Left lung (tissue), 10 donors: ENCODE results near the gene SBK3. TPM values are rescaled to one million over a fixed set of nuclear protein-coding genes. Genes with fewer than 3 reads are reported as not detected.
"Not testable (repeated sequence)": the region's sequence is repeated elsewhere in the genome, so short reads cannot be mapped to it uniquely, and the experiment has no call there.

ENCODE experiments used
- ATAC-seq: fragments of 200-7000 bp; cut with Tn5 transposase; one replicate; pipeline ENCODE4 v1.9.1; 2020; ENCODE audit warnings: moderate library complexity
- DNase-seq, 4 donors: peaks; one replicate each; pipeline ENCODE4 v3.0.0-alpha.2; 2013 to 2020
- H3K27ac ChIP-seq, 2 donors: fragments of 200-600 bp; sonication (generic) in 1 of 2; one replicate each; pipeline versions ENCODE4 v1.5.0 to v1.8.0; 2020 to 2021
- H3K27me3 ChIP-seq, 2 donors: fragments of 200-600 bp; sonication (generic) in 1 of 2; one replicate each; pipeline versions ENCODE4 v1.5.0 to v1.8.0; 2020 to 2021
- H3K36me3 ChIP-seq, 2 donors: fragments of 200-600 bp; sonication (generic) in 1 of 2; one replicate each; pipeline versions ENCODE4 v1.5.0 to v1.8.0; 2020 to 2021
- H3K4me1 ChIP-seq, 2 donors: fragments of 200-600 bp; one replicate each; pipeline ENCODE4 v1.8.0; 2021
- H3K4me3 ChIP-seq, 2 donors: fragments of 200-600 bp; sonication (generic) in 1 of 2; one replicate each; pipeline versions ENCODE4 v1.5.0 to v1.8.0; 2020 to 2021; ENCODE audit warnings: mild to moderate bottlenecking in 1 of 2
- H3K9me3 ChIP-seq, 2 donors: fragments of 200-600 bp; sonication (generic) in 1 of 2; one replicate each; pipeline versions ENCODE4 v1.5.0 to v1.8.0; 2020 to 2021
- intact Hi-C, 2 donors: fragments of 100-400 bp; cut with DNase I; formaldehyde crosslinking; loops; one replicate each; pipeline versions ENCODE4 v1.11.2 to v1.14.2; 2022
- polyA plus RNA-seq, 6 donors: library from polyadenylated mRNA; unstranded; fragments of 120-200 nt; gene quantifications; one replicate each; pipeline ENCODE4 v1.2.1, GENCODE V29; 2013; ENCODE audit not compliant: insufficient read length in 6 of 6
- total RNA-seq, 2 donors: library from RNA; stranded (reverse); fragmentation: NEBNext Ultra II Directional; extraction: Animal tissue kit (Norgen Biotek cat#: 25700); gene quantifications; one replicate each; pipeline ENCODE4 v1.2.1, GENCODE V29; 2021
- TF ChIP-seq, protein P1 (sequence below), 2 donors: fragments of 200-600 bp; sonication (generic) in 1 of 2; IDR thresholded peaks; one replicate each; pipeline versions ENCODE4 v1.5.0 to v1.8.0; 2021; ENCODE audit warnings: antibody characterized with exemption in 2 of 2
- donor health status: DM: no; HTN: yes; CAD: no.
- donor health status: DM: no; HTN: no; CAD: no.

SBK3 gene
- total and polyA plus RNA-seq, 8 donors, result 0.26 to 1.7 (median 0.59) TPM

- Histone ChIP-seq H3K27ac (no peak overlapping the region), H3K4me1 (peaks cover 4 to 12% of the 10 kb centered on the region in 2 donors), H3K27me3 (no peaks in the 10 kb centered on the region), H3K4me3 (no peak overlapping the region), H3K9me3 (no peaks in the 10 kb centered on the region), H3K36me3 (no peaks in the 10 kb centered on the region)
- DNase-seq, result no peak
- ATAC-seq, result no peak
- intact Hi-C loops, result no loop called here
- TF ChIP-seq, protein P1, sequence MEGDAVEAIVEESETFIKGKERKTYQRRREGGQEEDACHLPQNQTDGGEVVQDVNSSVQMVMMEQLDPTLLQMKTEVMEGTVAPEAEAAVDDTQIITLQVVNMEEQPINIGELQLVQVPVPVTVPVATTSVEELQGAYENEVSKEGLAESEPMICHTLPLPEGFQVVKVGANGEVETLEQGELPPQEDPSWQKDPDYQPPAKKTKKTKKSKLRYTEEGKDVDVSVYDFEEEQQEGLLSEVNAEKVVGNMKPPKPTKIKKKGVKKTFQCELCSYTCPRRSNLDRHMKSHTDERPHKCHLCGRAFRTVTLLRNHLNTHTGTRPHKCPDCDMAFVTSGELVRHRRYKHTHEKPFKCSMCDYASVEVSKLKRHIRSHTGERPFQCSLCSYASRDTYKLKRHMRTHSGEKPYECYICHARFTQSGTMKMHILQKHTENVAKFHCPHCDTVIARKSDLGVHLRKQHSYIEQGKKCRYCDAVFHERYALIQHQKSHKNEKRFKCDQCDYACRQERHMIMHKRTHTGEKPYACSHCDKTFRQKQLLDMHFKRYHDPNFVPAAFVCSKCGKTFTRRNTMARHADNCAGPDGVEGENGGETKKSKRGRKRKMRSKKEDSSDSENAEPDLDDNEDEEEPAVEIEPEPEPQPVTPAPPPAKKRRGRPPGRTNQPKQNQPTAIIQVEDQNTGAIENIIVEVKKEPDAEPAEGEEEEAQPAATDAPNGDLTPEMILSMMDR (IDR thresholded peaks at IDR 0.05), result no peak
Observed at GRCh38 chr19:55502197-55502952, 43.0 kb downstream of the SBK3 start.

DNA sequence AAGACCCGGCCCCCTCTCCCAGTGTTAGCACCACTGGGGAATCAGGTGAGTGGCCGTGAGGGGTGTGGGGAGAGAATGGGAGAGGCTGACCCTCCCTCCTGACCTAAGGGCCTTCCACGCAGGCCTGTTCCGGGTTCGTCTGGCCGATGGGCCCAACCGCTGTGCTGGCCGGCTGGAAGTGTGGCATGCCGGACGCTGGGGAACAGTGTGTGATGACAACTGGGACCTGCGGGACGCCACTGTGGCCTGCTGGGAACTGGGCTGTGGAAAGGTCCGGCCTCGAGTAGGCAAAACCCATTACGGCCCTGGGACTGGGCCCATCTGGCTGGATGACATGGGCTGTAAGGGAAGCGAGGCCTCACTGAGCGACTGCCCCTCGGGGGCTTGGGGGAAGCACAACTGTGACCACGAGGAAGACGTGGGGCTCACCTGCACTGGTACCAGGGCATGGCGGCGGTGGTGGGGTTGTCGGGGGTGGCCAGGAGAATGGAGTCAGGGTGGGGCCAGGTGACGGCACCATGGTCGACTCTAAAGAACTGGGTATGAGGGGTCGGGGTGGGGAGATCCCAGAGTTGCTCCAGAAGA lies 44.9 kb downstream of the SBK3 start:
- intact Hi-C loops, result no loop called here
- no peaks in the 10 kb centered on the region for H3K27me3 ChIP-seq

DNA sequence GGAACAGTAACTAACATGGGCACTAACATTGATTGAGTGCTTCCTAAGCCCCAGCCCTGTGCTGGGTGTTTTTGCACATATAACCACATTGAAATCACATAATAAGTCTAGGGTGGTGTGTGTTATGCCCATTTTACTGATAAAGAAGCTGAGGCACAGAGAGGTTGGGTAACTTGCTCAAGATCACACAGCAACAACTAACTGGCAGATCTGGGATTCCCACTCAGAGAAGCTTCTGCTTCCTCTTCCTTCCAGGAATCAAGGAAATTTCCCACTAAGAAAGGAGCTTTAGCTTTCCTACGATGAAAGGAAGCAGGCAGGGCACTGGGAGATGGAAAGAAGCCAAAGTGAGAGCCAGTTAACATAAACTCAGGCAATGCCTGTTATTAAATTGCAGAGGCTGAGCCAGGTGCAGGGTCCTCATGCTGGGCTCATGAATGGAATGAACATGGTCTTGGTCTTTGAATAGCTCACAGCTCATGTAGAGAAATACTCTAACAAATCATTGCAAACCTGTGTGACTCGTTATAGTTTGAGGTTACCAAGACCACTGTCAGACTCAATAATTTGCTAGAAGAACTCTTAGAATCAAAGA lies 47.0 kb downstream of the SBK3 start:
- ATAC-seq (no peak), DNase-seq (no peak)
- H3K27ac ChIP-seq, result no peak overlapping the region
- TF ChIP-seq, protein P1 (IDR thresholded peaks at IDR 0.05), result no peak
- peaks cover 0 to 16% of the 10 kb centered on the region in 2 donors for H3K27me3 ChIP-seq
- intact Hi-C loops, result no loop called here
- peaks cover 0 to 3% of the 10 kb centered on the region in 2 donors for H3K4me1 ChIP-seq
- H3K4me3 ChIP-seq, result no peak overlapping the region
- no peaks in the 10 kb centered on the region for H3K36me3 ChIP-seq
- H3K9me3 ChIP-seq, result no peaks in the 10 kb centered on the region

More for the DNA sequence above, 44.9 kb downstream of the SBK3 start:
- Histone ChIP-seq H3K9me3 (no peaks in the 10 kb centered on the region), H3K4me1 (peaks cover 4 to 12% of the 10 kb centered on the region in 2 donors), H3K36me3 (no peaks in the 10 kb centered on the region), H3K27ac (no peak overlapping the region), H3K4me3 (no peak overlapping the region)
- no peak for ATAC-seq
- TF ChIP-seq, protein P1 (IDR thresholded peaks at IDR 0.05), result no peak
- DNase-seq, result peak in 1 of 4 donors; percentile 51

GRCh38 chr19:55497763-55498162 lies 47.6 kb downstream of the SBK3 start:
- Histone ChIP-seq H3K4me1 (no peaks in the 10 kb centered on the region), H3K27me3 (peaks cover 0 to 22% of the 10 kb centered on the region in 2 donors), H3K27ac (no peak overlapping the region), H3K4me3 (no peak overlapping the region), H3K9me3 (no peaks in the 10 kb centered on the region), H3K36me3 (no peaks in the 10 kb centered on the region)
- intact Hi-C loops, result no loop called here
- TF ChIP-seq, protein P1 (IDR thresholded peaks at IDR 0.05), result no peak
- ATAC-seq (no peak), DNase-seq (peak in 1 of 4 donors; percentile 59)

DNA sequence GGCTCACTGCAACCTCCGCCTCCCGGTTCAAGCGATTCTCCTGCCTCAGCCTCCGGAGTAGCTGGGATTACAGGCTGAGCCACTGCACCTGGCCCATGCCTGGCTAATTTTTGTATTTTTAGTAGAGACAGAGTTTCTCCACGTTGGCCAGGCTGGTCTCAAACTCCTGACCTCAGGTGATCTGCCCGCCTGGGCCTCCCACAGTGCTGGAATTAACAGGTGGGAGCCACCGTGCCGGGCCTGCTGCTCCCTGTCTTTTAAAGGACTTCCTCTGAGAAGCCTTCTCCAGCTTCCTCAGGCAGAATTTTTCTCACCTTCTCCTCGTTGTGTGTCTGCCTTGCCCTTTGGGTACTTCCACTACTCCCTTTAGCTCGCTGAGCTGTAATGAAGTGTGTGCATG lies 48.5 kb downstream of the SBK3 start:
- peak in 1 of 4 donors; percentile 64 for DNase-seq
- H3K4me1 ChIP-seq, intact Hi-C loops, H3K36me3 ChIP-seq, H3K4me3 ChIP-seq, H3K9me3 ChIP-seq, H3K27ac ChIP-seq, ATAC-seq: not testable (repeated sequence)
- peaks cover 0 to 31% of the 10 kb centered on the region in 2 donors for H3K27me3 ChIP-seq
